HG03378 (cell line): Measurements from ENCODE around the gene SYCP1.
"Not testable (repeated sequence)": the region's sequence is repeated elsewhere in the genome, so short reads cannot be mapped to it uniquely, and the experiment has no call there.

Experiments
- ATAC-seq: cut with Tn5 transposase; IDR thresholded peaks from one replicate; pipeline ENCODE4 v1.9.1; 2021; ENCODE audit warnings: mild to moderate bottlenecking, moderate library complexity; ENCODE audit not compliant: unreplicated experiment

SYCP1 gene

DNA sequence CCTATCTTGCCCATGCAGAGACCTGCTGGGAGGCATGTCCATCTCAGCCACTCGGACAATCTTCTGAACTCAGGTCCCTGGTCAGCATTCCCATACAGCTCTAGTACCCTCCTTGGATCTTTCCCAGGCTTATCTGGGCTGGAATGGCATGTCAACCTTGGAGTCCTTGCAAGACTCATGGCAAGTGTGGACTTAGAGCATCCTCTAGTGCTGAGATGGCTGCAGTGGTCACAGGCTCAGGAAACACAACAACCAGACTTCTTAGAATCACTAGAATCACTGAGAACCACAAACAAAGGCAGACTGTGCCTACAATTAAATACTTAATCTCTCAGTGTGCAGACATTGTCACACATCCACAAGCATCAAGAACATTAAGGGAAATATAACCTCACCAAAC lies 101.9 kb downstream of the SYCP1 start:
- ATAC-seq = no peak

GRCh38 chr1:114959423-114959822 lies 104.8 kb downstream of the SYCP1 start:
- ATAC-seq = no peak

- ATAC-seq = no peak
Measured at GRCh38 chr1:114976891-114977290, 122.2 kb downstream of the SYCP1 start.

DNA sequence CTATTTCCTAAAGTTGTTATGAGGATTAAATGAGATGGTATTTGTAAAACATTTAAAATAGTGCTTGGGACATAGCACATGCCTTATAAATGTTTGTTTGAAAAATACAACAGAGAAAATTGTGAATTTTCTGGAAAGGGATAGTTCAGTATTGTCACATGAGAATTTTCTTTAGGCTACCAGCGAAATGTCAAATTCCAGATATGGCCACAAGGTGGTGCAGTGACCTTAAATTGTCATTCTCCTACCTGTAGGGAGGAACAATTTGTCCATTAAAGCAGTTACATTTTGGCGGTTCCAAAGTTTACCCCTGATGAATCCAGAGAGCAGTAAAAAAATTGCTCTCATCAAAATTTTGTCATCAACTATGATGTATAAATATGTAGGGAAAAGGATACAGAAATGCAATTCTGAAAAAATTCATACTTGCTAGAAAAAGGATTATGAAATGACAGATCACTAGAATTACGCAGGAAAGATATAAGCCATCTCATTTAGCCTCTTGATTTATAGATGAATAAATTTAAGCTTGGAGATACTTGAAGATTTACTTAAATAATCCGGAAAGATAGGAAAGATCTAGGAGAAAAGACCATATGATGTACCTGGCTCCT lies 124.7 kb downstream of the SYCP1 start:
- peak; percentile 63 for ATAC-seq

DNA sequence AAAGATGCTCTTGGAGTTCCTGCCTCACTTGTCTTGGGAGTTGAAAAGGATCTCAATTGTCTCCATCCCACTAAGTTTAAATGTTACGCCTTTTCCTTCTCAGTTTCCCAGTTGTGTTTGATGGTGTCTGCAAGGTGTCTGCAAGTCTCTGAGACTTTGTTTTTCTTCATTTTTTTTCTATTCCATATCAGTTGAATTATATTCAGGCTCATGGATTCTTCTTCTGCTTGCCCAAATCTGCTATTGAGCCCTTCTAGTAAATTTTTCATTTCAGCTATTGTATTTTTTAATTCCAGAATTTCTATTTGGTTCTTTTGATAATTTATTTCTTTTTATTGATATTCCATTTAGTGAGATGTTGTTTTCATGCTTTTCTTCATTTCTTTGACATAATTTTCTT lies 127.6 kb downstream of the SYCP1 start:
- no peak for ATAC-seq

- ATAC-seq = no peak
Measured at GRCh38 chr1:114986286-114986685, 131.6 kb downstream of the SYCP1 start.

DNA sequence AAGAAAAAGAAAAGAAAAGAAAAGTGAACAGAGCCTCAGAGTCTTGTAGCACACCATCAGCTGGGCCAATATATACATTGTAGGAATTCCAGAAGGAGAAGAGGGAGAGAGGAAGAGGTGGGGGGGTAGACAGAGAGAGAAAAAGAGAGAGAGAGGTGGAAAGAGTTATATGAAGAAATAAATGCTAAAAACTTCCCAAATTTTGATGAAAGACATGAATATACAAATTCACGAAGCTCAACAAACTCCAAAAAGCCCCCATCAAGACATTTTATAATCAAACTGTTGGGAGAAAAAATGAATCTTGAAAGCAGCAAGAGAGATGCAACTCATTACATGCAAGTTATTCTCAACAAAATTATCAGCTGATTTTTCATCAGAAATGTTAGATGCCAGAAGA lies 133.4 kb downstream of the SYCP1 start:
- ATAC-seq = no peak

DNA sequence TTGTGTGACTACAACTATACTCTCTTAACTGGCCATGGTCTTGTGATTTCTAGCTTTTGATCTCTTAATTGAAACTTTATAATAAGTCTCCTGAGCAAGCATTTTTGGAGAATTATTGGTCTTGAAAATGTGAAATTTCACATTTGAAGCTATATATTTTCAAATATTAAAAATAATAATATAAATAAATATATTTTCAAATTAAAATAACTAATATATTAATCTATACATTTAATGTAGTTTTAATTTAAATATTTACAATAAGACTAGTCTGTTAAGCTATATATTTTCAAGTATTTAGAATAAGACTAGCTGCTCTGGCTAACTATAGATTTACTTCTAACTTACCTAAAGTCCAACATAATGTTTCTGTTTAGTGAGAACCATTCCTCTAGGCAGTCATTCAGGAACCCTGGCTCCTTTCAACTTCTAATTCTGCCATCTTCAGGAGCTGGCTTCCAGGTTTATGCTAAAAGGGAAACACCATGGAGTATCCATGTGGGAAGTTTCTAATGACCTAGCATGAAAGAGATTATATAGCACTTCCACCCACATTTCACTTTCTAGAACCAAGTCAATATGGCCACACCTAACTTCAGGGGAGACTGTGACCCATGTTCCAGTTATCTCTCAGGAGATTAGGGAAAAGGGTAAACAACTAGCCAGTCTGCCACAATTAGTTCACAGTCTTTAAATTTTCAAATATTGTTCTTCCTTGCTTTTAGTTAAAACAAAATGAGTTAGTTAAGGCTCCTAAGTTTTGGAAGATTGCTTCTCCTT lies 143.0 kb downstream of the SYCP1 start:
- no peak for ATAC-seq

- no peak for ATAC-seq
Measured at GRCh38 chr1:115006191-115006590, 151.5 kb downstream of the SYCP1 start.

- no peak for ATAC-seq
Measured at GRCh38 chr1:115012006-115012405, 157.3 kb downstream of the SYCP1 start.

DNA sequence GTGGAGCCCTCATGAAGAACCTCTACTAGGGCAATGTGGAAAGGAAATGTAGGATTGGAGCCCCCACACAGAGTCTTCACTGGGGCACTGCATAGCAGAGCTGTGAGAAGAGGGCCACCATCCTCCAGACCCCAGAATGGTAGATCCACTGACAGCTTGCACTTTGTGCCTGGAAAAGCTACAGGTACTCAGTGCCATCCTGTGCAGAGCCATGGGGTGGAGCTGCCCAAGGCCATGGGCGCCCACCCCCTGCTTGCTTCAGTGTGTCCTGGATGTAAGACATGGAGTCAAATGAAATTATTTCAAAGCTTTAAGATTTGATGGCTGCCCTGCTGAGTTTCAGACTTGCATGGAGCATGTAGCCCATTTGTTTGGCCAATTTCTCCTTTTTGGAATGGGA lies 157.8 kb downstream of the SYCP1 start:
- no peak for ATAC-seq

DNA sequence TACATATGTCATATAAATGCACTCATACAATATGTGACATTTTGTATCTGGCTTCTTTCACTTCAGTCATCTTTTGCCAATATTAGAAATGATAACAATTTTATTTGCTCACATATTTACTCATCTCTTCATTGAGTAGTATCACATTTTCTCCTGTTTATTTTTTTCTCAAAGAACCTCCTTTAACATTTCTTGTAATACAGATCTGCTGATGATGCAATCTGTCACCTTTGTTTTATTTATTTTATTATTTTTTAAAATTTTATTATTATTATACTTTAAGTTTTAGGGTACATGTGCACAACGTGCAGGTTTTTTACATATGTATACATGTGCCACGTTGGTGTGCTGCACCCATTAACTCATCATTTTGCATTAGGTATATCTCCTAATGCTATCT lies 159.1 kb downstream of the SYCP1 start:
- ATAC-seq = no peak

DNA sequence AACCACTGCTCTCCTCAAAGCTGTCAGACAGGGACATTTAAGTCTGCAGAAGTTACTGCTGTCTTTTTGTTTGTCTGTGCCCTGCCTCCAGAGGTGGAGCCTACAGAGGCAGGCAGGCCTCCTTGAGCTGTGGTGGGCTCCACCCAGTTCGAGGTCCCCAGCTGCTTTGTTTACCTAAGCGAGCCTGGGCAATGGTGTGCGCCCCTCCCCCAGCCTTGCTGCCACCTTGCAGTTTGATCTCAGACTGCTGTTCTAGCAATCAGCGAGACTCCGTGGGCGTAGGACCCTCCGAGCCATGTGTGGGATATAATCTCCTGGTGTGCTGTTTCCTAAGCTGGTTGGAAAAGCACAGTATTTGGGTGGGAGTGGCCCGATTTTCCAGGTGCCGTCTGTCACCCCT lies 164.9 kb downstream of the SYCP1 start:
- ATAC-seq = not testable (repeated sequence)

GRCh38 chr1:115021145-115021544 lies 166.5 kb downstream of the SYCP1 start:
- ATAC-seq = no peak

GRCh38 chr1:115023593-115023992 lies 168.9 kb downstream of the SYCP1 start:
- ATAC-seq = no peak

DNA sequence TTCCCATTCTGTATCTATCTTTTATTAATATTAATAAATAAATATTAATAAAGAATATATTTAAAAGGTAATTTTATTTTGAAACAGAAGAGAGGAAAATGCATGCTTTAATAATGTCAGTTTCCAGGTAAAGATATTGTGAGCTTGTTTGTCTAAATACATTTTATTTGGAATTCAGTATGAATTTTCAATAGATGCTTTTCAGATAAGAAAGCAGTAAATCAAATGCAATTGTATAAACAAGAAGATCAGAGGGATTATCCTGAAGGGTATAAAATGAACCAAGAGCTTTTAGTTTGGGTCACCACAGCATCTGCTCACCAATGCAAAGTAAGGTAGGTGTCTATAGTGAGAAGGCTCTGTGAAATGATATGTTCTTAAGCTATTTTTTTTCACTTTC lies 174.9 kb downstream of the SYCP1 start, which contains the start of gene TSHB:
Gene TSHB, plus strand, starts transcription at position 301 of the 400 bp plus-strand sequence. CDS start 3,537 bp downstream, outside the sequence.
- ATAC-seq = no peak

- no peak for ATAC-seq
Measured at GRCh38 chr1:115031595-115031994, 176.9 kb downstream of the SYCP1 start.

DNA sequence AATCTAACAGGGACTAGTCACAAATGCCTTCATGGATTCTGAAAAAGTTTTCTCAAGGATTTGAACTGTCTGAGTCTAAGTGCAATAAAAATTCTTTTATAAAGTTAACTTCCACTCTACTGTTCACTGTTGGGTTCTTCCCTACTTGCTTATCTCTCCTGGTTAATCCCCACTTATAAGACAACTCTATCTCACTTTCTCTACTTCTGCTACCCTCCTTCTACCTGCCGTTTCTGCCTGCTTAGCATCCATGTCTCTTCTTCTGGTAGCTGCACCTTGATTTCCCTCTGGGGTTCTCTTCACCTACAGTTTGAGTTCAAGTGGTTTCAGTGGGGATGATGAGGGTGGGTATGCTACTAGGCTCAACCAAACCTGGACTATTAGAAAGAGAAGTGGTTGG lies 181.0 kb downstream of the SYCP1 start:
- no peak for ATAC-seq

DNA sequence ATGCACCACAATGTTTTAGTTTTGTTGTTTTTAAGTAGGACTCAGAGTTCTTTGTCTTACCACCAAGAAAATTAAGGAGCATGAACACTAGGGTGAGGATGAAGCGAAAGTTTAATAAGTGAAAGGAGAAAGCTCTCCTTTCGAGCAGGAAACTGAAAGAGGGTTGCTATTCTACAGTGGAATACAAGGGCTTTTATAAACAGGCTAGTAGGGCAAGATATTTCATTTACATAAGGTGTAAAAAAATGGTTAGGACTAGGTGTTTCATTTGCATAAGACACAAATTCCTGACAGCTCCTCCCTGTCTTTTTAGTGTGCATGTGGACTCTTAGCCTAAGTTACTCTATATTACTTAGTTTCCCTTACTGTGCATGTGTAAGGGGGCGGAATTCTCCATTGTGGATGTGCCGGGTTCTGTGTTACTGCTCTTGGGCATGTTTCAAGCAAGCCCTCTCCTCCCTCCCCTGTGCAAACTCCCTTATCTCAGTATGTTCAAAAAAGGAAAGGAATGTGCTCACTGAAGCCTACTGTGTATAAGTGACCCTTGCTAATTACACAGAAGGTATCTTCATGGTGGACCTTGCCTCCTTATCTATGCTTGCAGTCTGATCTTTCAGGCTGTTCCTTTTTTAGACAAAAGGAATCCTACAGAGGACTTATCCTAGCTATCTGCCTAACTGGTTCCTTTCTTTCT lies 182.3 kb downstream of the SYCP1 start:
- ATAC-seq = no peak

DNA sequence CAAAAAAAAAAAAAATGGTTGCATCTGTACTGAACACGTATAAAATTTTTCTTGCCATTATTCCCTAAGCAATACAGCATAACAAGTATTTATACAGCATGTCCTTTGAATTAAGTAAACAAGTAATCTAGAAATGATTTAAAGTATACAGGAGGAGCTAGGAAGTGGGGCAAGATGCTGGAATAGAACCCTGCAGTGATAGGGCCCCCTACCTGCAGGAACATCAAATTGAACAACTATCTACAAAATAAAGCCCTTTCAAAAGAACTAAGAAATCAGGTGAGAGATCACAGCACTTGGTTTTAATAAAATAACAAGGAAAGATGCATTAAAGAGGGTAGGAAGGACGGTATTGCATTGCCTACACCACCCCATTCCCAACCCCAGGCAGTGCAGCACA lies 185.8 kb downstream of the SYCP1 start:
- ATAC-seq = no peak

DNA sequence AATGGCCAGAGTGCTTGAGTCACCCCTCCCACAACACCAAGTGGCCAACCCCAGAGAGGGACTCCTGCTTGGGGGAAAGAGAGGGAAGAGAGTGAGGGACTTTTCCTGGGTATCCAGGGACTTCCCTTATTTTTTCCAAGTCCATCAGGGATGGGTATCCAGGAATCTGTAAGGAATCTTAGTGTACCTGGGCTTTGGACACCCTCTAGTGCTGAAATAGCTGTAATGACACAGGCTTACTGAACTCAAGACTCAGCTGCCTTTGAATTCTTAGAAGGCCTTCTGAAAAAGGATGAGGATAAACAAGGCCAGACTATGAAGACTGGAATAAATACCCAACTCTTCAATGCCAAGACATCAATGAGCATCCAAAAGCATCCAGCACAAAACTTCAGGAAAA lies 187.0 kb downstream of the SYCP1 start:
- no peak for ATAC-seq
